GM12892 (cell line): ENCODE measurements around the gene LINC01488.

Experiments
- DNase-seq: peaks from one replicate; pipeline ENCODE4 v3.0.0; 2011; ENCODE audit not compliant: insufficient read length
- FAIRE-seq: peaks from 2 replicates; lab custom pipeline; 2011; peaks lifted over from hg19 to GRCh38; lab: Jason Lieb, UNC
- POLR2A ChIP-seq: IDR thresholded peaks from 2 replicates; pipeline ENCODE4 v1.6.1; 2011; ENCODE audit warnings: low read depth, low read length, control low read depth
- POLR2AphosphoS5 ChIP-seq: IDR thresholded peaks from 2 replicates; pipeline ENCODE4 v1.6.1; 2011; ENCODE audit warnings: low read depth, low read length, control low read depth
- TAF1 ChIP-seq: IDR thresholded peaks from 2 replicates; pipeline ENCODE4 v1.6.1; 2011; ENCODE audit warnings: low read depth, mild to moderate bottlenecking, control low read depth, low read length, borderline replicate concordance

Gene LINC01488

GRCh38 chr11:69460540-69461257 is 20.8 kb upstream of the LINC01488 start:
- no peak for DNase-seq
- TF ChIP-seq TAF1, result no peak
- no peak for TF ChIP-seq POLR2A
- no peak for TF ChIP-seq POLR2AphosphoS5
- FAIRE-seq, result no peak

GRCh38 chr11:69461272-69461962 is 20.0 kb upstream of the LINC01488 start:
- TF ChIP-seq POLR2A, result no peak
- no peak for TF ChIP-seq POLR2AphosphoS5
- no peak for TF ChIP-seq TAF1
- DNase-seq (no peak), FAIRE-seq (no peak)

DNA sequence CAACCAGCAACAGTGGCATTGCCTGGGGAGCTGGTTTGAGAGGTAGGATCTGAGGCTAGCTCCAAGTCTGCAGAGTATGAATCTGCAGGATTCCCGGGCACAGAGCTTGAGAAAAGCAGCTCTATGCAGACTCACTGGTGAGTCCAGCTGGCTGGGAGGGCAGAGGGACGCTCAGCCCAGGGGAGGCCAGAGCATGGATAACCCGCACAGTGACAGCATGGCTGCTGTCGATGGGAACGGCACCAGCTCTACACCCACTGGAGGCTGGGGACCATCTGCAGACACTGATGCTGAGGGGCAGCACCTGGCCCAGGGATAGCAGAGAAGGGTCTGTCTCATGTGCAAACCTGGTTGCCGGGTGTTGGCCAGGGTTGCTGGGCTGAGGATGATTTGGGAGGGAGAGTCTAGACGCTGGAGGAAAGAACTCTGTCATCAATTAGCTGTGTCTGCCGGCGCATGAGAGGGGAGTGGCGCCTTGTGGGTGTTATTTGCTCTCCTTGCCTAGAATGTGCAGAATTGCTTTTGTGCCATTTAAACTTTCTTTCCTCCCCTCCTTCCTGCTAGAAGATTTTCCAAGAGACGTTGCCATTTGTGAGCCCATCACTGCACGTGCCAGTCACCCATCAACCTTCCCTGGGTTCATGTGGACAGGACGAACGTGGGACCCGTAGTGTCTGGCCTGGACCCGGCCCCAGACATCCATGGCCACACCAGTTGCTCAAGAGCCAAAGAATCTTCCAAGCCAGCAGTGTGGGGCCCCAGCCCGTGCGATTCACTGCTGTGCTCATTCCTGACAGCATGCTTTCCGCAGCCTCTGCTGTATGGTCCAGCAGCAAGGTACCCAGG is 19.1 kb upstream of the LINC01488 start:
- no peak for FAIRE-seq
- no peak for TF ChIP-seq POLR2A
- no peak for TF ChIP-seq POLR2AphosphoS5
- no peak for TF ChIP-seq TAF1
- no peak for DNase-seq

DNA sequence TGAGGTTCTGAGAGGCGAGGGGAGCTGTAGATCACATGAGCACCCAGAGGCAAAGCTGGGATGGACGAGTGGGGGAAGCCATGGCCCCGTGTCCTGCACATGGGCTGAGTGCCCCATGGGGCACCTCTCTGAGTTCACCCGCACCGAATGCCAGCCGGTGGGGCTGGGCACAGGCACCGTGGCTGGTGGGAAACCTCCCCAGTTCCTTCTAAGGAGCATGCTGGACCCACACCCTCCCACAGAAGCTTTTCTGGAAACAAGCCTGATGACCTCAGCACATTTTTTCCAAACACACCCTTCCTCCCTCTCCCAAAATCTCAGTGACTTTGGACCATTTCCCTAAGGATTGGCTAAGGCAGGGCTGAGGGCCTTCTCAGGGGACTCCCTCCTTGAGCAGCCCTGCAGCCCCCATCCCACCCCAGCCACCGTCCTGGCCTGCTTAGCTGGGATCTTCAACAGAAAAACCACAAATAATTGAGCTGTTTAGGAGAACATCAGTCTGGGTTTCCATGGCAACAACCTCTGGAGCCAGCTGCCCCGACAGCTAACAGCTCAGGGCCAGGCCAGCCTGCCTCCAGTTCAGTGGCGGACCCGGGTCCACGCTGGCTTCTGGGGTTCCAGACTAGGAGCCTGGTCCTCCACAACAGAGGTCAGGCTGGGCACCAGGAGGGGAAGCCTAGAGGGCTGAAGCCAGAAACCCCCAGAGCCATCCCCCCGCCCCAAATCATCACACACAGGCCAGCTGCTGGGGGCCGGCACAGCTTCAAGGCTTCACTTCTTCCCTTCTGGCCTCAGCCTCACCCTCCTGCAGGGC is 18.1 kb upstream of the LINC01488 start:
- no peak for DNase-seq
- TF ChIP-seq TAF1 (no peak), POLR2AphosphoS5 (no peak), POLR2A (no peak)
- no peak for FAIRE-seq

- FAIRE-seq, result no peak
- TF ChIP-seq POLR2A (no peak), TAF1 (no peak), POLR2AphosphoS5 (no peak)
- no peak for DNase-seq
These were observed 17.2 kb upstream of the LINC01488 start for GRCh38 chr11:69463995-69464960.

GRCh38 chr11:69465236-69466000 is 16.0 kb upstream of the LINC01488 start:
- DNase-seq, result no peak
- no peak for FAIRE-seq
- TF ChIP-seq POLR2A (no peak), TAF1 (no peak), POLR2AphosphoS5 (no peak)

DNA sequence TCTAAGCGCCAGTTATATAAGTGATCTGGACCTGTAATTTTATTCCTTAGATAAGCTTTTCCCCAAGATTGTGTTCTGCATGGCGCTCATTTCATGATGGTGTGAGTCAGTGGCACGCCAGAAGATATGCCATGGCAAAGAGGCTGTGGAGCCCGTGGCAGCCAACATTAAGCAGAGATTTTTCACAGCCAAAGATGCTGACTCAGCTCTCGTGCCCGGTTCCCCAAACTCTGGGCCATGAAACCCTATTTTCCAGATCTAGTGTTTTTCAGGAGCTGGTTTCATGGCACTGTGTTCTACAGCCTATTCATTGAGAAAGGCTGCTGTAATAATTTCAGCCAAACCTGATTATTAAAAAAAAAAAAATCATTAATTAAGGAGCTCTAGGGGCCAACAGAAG is 15.4 kb upstream of the LINC01488 start:
- TF ChIP-seq TAF1, result no peak
- FAIRE-seq, result no peak
- DNase-seq, result no peak

GRCh38 chr11:69467196-69467595 is 14.3 kb upstream of the LINC01488 start:
- no peak for DNase-seq
- no peak for FAIRE-seq
- TF ChIP-seq POLR2AphosphoS5, result no peak
- TF ChIP-seq POLR2A, result no peak
- TF ChIP-seq TAF1, result no peak

DNA sequence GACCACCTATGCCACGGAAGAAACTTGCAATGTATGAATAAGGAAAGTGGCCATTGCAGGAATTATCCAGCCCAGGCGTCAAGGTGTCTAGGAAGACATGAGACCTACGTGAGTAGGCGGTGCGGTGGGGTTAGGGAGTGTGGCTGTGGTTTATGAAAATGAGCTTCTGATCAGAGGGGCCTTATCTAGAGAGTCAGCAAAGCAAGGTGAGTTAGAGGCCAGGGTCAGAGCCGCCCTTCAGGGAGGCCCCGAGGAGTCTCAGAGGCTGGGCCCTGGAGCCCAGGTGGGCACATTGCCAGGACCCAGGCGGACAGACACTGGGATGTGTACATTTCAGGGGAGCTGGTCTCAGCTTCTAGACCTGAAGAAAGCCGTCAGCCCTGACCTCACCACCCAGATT is 13.8 kb upstream of the LINC01488 start:
- no peak for DNase-seq
- no peak for FAIRE-seq

More for the DNA sequence above, 13.8 kb upstream of the LINC01488 start:
- TF ChIP-seq POLR2A (no peak), POLR2AphosphoS5 (no peak), TAF1 (no peak)
